ENCODE data around the gene COBL.

COBL gene

DNA sequence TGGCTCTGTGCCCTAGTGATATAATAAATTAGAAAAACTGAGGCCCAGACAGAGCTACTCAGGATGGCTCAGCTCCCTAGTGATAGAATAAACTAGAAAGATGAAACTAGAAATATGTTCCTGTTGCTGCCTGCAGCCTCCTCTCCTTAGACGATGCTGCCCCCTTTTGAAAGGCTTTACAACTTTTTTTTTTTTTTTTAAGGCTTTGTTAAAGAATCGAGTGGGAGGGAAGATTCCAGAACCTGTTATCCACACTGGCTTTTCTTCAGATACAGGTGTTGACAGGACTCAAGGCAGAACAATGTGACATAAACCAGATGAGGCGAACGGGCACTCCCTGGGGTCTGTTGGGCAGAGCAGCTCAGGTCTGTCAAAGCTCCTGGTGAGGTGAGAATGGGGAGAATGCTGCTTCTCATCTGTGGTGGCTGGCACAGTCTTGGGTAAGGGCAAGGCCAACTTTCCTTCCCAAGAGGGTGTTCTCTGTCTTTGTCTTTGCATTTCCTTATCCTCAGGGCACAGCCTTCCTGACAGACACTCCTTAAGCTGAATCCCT, 175.1 kb downstream of the COBL start:
- TF ChIP-seq SIN3A (IDR thresholded peaks at IDR 0.05; ENCODE audit: borderline replicate concordance, insufficient read depth, low read length) (no peak), POLR2AphosphoS5 (IDR thresholded peaks at IDR 0.05; ENCODE audit: low read depth, low read length) (no peak), FOXP2 (optimal IDR thresholded peaks at IDR 0.05; ENCODE audit: borderline replicate concordance, extremely low read depth, extremely low read length, insufficient read depth) (no peak), TAF1 (IDR thresholded peaks at IDR 0.05; ENCODE audit: borderline replicate concordance, insufficient read depth, low read length) (no peak)
- TF ChIP-seq, protein P1, sequence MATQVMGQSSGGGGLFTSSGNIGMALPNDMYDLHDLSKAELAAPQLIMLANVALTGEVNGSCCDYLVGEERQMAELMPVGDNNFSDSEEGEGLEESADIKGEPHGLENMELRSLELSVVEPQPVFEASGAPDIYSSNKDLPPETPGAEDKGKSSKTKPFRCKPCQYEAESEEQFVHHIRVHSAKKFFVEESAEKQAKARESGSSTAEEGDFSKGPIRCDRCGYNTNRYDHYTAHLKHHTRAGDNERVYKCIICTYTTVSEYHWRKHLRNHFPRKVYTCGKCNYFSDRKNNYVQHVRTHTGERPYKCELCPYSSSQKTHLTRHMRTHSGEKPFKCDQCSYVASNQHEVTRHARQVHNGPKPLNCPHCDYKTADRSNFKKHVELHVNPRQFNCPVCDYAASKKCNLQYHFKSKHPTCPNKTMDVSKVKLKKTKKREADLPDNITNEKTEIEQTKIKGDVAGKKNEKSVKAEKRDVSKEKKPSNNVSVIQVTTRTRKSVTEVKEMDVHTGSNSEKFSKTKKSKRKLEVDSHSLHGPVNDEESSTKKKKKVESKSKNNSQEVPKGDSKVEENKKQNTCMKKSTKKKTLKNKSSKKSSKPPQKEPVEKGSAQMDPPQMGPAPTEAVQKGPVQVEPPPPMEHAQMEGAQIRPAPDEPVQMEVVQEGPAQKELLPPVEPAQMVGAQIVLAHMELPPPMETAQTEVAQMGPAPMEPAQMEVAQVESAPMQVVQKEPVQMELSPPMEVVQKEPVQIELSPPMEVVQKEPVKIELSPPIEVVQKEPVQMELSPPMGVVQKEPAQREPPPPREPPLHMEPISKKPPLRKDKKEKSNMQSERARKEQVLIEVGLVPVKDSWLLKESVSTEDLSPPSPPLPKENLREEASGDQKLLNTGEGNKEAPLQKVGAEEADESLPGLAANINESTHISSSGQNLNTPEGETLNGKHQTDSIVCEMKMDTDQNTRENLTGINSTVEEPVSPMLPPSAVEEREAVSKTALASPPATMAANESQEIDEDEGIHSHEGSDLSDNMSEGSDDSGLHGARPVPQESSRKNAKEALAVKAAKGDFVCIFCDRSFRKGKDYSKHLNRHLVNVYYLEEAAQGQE (IDR thresholded peaks at IDR 0.05; ENCODE audit: insufficient read depth in 1 of 2, low read depth in 2 of 2, low read length in 2 of 2) = no peak

DNA sequence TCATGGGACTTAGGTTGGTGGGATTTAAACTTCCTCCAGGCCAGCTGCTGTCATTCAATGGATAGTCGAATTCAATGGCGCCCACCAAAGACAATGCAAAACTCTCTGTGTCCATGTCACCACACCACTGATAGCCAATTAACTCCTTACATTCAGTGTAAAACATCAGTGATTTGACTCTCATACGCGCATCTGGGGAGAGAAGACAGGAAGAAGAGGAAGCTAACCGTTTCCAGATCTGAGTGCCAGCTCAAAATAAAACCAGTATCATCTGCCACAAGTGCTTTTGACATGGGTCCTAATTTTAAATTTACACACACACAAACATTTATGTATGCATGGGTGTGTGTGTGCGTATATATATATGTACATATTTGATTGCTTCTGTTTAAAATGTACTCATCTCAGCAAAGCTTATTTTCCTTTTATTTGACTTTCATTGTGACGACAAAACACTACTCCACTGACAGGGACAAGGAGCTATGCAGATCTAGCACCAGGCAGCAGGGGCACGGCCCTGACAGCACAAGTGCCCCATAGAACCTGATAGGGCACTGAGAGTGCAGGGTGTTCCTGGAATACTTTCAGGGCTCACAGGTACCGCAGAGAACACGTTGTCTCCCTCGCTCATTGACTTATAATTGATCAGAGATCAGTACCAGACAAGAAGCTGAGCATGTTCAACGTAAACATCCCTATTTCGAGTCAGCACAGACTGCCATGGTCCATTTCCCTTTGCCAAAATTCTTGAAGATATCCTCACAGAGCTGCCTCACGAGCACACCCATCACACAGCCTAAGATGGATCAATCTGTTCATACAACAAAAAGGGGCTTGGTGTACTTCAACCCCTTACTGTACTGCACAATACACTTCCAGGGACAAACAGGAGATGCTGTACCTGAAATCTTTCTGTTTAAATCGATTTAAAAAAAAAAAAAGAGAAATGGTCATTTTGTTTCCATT, 176.1 kb downstream of the COBL start:
- TF ChIP-seq SIN3A (IDR thresholded peaks at IDR 0.05; ENCODE audit: borderline replicate concordance, insufficient read depth, low read length) = no peak
- TF ChIP-seq, protein P1 (IDR thresholded peaks at IDR 0.05; ENCODE audit: insufficient read depth in 1 of 2, low read depth in 2 of 2, low read length in 2 of 2) = no peak
- no peak for TF ChIP-seq FOXP2 (optimal IDR thresholded peaks at IDR 0.05; ENCODE audit: borderline replicate concordance, extremely low read depth, extremely low read length, insufficient read depth)
- no peak for TF ChIP-seq POLR2AphosphoS5 (IDR thresholded peaks at IDR 0.05; ENCODE audit: low read depth, low read length)
- TF ChIP-seq TAF1 (IDR thresholded peaks at IDR 0.05; ENCODE audit: borderline replicate concordance, insufficient read depth, low read length) = no peak

DNA sequence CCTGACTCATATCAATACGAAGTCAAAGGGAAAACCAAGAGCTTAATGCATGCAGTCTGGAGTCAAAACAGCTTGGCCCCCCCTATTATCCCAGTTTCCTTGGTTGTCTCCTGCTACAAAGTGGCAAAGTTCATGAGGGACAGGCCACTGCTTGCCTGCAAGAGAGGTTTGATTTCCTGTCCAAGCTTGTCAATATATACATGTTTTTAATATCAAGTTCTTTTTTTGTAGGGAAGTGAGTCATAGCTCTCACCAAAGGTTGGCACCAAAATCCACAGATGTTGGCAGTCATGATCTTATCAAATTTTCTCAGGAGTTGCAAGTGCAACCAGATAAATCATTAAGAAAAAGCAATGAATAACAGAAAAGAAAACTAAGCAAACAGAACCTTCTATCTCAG, 176.8 kb downstream of the COBL start:
- no peak for TF ChIP-seq POLR2AphosphoS5 (IDR thresholded peaks at IDR 0.05; ENCODE audit: low read depth, low read length)
- TF ChIP-seq TAF1 (IDR thresholded peaks at IDR 0.05; ENCODE audit: borderline replicate concordance, insufficient read depth, low read length) = no peak
- TF ChIP-seq, protein P1 (IDR thresholded peaks at IDR 0.05; ENCODE audit: insufficient read depth in 1 of 2, low read depth in 2 of 2, low read length in 2 of 2) = no peak
- no peak for TF ChIP-seq FOXP2 (optimal IDR thresholded peaks at IDR 0.05; ENCODE audit: borderline replicate concordance, extremely low read depth, extremely low read length, insufficient read depth)
- TF ChIP-seq SIN3A (IDR thresholded peaks at IDR 0.05; ENCODE audit: borderline replicate concordance, insufficient read depth, low read length) = no peak

DNA sequence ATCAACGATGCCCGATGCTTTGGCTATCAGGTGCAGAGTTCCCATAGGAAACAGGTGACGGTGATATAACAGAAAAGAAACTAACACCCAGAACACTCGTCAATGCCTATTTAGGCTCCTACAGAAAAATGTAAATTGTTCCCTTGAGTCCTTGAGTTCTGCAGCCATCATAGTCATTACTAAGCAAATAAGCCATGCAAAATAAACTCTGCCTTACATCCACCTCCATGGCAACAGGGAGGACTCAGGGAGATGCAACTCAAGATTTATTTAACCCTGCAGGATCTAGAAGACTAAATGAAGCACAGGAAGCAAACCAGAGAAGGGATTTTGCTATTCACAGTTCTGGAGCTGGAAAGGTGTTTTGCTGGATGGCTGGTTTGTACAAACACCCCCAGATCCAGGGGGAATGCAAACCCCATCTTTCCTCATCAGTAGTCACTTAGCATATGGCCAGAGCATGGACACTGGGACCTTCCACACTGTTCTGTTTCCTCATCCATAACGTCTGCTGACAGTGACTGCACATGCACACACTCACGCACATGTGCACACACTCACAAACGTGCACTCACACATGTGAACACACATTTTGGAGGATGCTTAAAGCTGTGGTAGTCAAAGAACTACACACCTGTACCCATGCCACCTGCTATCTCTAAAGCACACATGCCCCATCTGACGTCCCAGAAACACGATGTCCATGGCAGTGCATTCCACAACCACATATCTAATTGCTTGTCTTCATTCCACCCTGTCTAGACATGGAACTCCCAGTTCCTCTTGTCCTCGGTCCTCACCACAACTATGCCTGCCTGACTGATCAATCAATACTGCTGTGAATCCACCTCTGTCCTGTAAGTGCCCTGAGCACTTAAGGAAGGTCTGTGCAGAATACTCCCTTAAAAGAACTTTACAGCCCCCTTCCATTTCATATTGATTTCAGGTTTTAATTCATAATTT, 178.2 kb downstream of the COBL start:
- TF ChIP-seq POLR2AphosphoS5 (IDR thresholded peaks at IDR 0.05; ENCODE audit: low read depth, low read length) (no peak), TAF1 (IDR thresholded peaks at IDR 0.05; ENCODE audit: borderline replicate concordance, insufficient read depth, low read length) (no peak), SIN3A (IDR thresholded peaks at IDR 0.05; ENCODE audit: borderline replicate concordance, insufficient read depth, low read length) (no peak), FOXP2 (optimal IDR thresholded peaks at IDR 0.05; ENCODE audit: borderline replicate concordance, extremely low read depth, extremely low read length, insufficient read depth) (no peak)
- TF ChIP-seq, protein P1 (IDR thresholded peaks at IDR 0.05; ENCODE audit: insufficient read depth in 1 of 2, low read depth in 2 of 2, low read length in 2 of 2) = no peak

Data from PFSK-1 (cell line).